Cardiac atrium fibroblast (primary cell): ENCODE results near the gene TRIM45. TPM values are rescaled to one million over a fixed set of nuclear protein-coding genes. Genes with fewer than 3 reads are reported as not detected.

Experiments used
- total RNA-seq: library from RNA; depleted of rRNA; stranded (reverse); fragments of >200 nt; gene quantifications from 2 replicates; pipeline ENCODE4 v1.2.3, GENCODE V29; 2015

The TRIM45 gene, protein sequence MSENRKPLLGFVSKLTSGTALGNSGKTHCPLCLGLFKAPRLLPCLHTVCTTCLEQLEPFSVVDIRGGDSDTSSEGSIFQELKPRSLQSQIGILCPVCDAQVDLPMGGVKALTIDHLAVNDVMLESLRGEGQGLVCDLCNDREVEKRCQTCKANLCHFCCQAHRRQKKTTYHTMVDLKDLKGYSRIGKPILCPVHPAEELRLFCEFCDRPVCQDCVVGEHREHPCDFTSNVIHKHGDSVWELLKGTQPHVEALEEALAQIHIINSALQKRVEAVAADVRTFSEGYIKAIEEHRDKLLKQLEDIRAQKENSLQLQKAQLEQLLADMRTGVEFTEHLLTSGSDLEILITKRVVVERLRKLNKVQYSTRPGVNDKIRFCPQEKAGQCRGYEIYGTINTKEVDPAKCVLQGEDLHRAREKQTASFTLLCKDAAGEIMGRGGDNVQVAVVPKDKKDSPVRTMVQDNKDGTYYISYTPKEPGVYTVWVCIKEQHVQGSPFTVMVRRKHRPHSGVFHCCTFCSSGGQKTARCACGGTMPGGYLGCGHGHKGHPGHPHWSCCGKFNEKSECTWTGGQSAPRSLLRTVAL
- 1.1 and 3.1 TPM in 2 replicates for total RNA-seq

DNA sequence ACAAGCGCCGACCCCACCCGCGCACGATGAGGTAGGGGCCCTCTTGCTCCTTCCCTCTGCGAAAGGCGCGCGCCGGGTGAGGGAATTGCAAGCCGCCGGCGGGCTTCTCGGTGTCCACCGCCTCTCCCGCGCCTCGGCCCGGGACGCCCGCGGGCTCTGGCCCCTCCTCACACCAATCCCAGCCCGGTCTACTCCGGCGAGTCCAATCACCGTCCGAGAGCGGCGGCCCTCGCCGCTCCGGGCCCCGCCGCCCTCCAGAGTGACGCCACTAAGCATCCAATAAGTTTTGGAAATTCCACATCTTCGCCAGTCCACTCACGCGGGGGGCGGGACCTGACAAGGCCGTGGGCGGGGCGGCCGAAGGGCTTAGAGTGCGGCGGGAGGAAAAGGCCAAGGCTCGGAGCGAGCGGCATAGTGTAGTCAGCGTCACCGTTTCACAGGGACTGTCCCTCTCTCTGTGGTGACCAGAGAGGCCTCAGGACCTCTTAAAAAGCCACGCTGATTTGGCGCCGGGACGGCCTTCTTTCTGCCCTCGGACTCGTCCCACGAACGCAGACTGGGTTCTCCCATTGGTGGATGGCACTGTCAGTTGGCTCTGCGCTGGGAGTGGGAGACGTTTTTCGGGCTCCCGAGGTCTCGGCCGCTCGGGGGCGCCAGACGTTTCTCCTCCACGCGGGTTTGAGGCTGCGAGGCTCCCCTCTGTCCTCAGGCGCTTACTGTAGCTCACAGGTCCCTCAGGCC lies at the start of gene TRIM45:
Gene TRIM45, minus strand, starts transcription at position 161 of the 741 bp plus-strand sequence. CDS start 548 bp downstream, outside the sequence.

Other genes with a start within 250 kb of the TRIM45 start
- 156 and 189 TPM in 2 replicates for gene PTGFRN, start 211.8 kb downstream of the TRIM45 start, total RNA-seq
- under 0.01 and 0.54 TPM in 2 replicates for gene CD101, start 120.0 kb downstream of the TRIM45 start, total RNA-seq
- gene TTF2, start 61.4 kb downstream of the TRIM45 start, total RNA-seq: 9.9 and 14.8 TPM in 2 replicates
- gene VTCN1, start 89.2 kb upstream of the TRIM45 start, total RNA-seq: not detected in 2 replicates
- gene MAN1A2, start 245.7 kb upstream of the TRIM45 start, total RNA-seq: 19.7 and 25.1 TPM in 2 replicates